Neuronal stem cell (in vitro differentiated cells): ENCODE results near the gene PLXNA3.

Experiments used
- DNase-seq: peaks from one replicate; pipeline ENCODE4 v3.0.0-alpha.2; 2013; ENCODE audit warnings: low spot score
- H2AFZ ChIP-seq: one replicate; pipeline ENCODE4 v1.6.1; 2013; ENCODE audit warnings: mild to moderate bottlenecking, low read length, inconsistent platforms
- H2AK5ac ChIP-seq: 2 replicates; pipeline ENCODE4 v1.6.1; 2013; ENCODE audit warnings: low read depth, mild to moderate bottlenecking, inconsistent platforms, low read length, moderate library complexity, mixed read lengths
- H2BK120ac ChIP-seq: 2 replicates; pipeline ENCODE4 v1.6.1; 2013; ENCODE audit warnings: low read depth, mild to moderate bottlenecking, inconsistent platforms, low read length, moderate library complexity, mixed read lengths
- H2BK12ac ChIP-seq: one replicate; pipeline ENCODE4 v1.6.1; 2013; ENCODE audit warnings: low read length, inconsistent platforms
- H2BK15ac ChIP-seq: 2 replicates; pipeline ENCODE4 v1.6.1; 2013; ENCODE audit warnings: mild to moderate bottlenecking, low read length, inconsistent platforms, mixed read lengths
- H2BK5ac ChIP-seq: one replicate; pipeline ENCODE4 v1.6.1; 2013; ENCODE audit warnings: inconsistent platforms, mild to moderate bottlenecking, low read length, moderate library complexity
- H3K14ac ChIP-seq: one replicate; pipeline ENCODE4 v1.6.1; 2013; ENCODE audit warnings: low read length, inconsistent platforms
- H3K18ac ChIP-seq: 2 replicates; pipeline ENCODE4 v1.6.1; 2013; ENCODE audit warnings: low read length, inconsistent platforms
- H3K23ac ChIP-seq: 2 replicates; pipeline ENCODE4 v1.6.1; 2013; ENCODE audit warnings: low read depth, mild to moderate bottlenecking, mixed read lengths, low read length, inconsistent platforms; ENCODE audit not compliant: poor library complexity
- H3K27ac ChIP-seq: replicated peaks from 3 replicates; pipeline ENCODE4 v1.5.1; 2013; ENCODE audit warnings: low read length, inconsistent platforms
- H3K27me3 ChIP-seq, 3 experiments: 2 replicates each; pipeline ENCODE4 v1.6.1; 2013; ENCODE audit warnings: low read length in 3 of 3, mild to moderate bottlenecking in 2 of 3, inconsistent platforms in 1 of 3, low read depth in 1 of 3, mixed read lengths in 1 of 3, moderate library complexity in 1 of 3; ENCODE audit not compliant: control insufficient read depth in 3 of 3, insufficient read depth in 3 of 3
- H3K36me3 ChIP-seq, 2 donors: replicated peaks in 1 of 2; 2 replicates each; pipeline ENCODE4 v1.6.1; 2013; ENCODE audit warnings: low read length in 2 of 2; ENCODE audit not compliant: control insufficient read depth in 2 of 2, insufficient read depth in 2 of 2
- H3K4ac ChIP-seq: 2 replicates; pipeline ENCODE4 v1.6.1; 2013; ENCODE audit warnings: inconsistent platforms, mild to moderate bottlenecking, low read length, moderate library complexity
- H3K4me1 ChIP-seq, 2 donors: 1 replicate in 1 of 2; 2 replicates in 1 of 2; pipeline ENCODE4 v1.6.1; 2013; ENCODE audit warnings: low read length in 2 of 2, low read depth in 1 of 2; ENCODE audit not compliant: control insufficient read depth in 2 of 2, insufficient read depth in 1 of 2
- H3K4me2 ChIP-seq: one replicate; pipeline ENCODE4 v1.6.1; 2013; ENCODE audit warnings: mild to moderate bottlenecking, low read length, inconsistent platforms; ENCODE audit not compliant: insufficient read depth, poor library complexity, severe bottlenecking
- H3K4me3 ChIP-seq, 2 donors: 2 replicates each; pipeline ENCODE4 v1.5.1; 2013; ENCODE audit warnings: low read length in 2 of 2, mild to moderate bottlenecking in 2 of 2, inconsistent platforms in 1 of 2, moderate library complexity in 1 of 2
- H3K79me1 ChIP-seq: one replicate; pipeline ENCODE4 v1.6.1; 2013; ENCODE audit warnings: low read depth, mild to moderate bottlenecking, inconsistent platforms, low read length, moderate library complexity
- H3K9ac ChIP-seq: one replicate; pipeline ENCODE4 v1.6.1; 2013; ENCODE audit warnings: mild to moderate bottlenecking, low read depth, low read length, inconsistent platforms; ENCODE audit not compliant: poor library complexity
- H3K9me3 ChIP-seq, 2 donors: replicated peaks in 1 of 2; 2 replicates each; pipeline versions ENCODE3 to v1.6.1; 2013; ENCODE audit warnings: low read length in 2 of 2, mild to moderate bottlenecking in 2 of 2, inconsistent platforms in 1 of 2, low read depth in 1 of 2, mixed read lengths in 1 of 2, moderate library complexity in 1 of 2; ENCODE audit not compliant: control insufficient read depth in 2 of 2, insufficient read depth in 1 of 2
- H4K8ac ChIP-seq: one replicate; pipeline ENCODE4 v1.6.1; 2013; ENCODE audit warnings: low read depth, mild to moderate bottlenecking, inconsistent platforms, low read length, moderate library complexity
- H4K91ac ChIP-seq: one replicate; pipeline ENCODE4 v1.6.1; 2013; ENCODE audit warnings: low read length, low read depth, mild to moderate bottlenecking, inconsistent platforms; ENCODE audit not compliant: poor library complexity
- WGBS, 2 donors: extraction: QIAGEN DNeasy Blood & Tissue Kit; methylation state at CpG; one replicate each; pipeline ENCODE4 v1.1.7; 2013; ENCODE audit warnings: missing lambda C conversion rate in 2 of 2, mixed read lengths in 1 of 2; ENCODE audit not compliant: insufficient read length in 2 of 2, insufficient replicate concordance in 1 of 2; ENCODE audit errors: extremely low coverage in 2 of 2; 5-methylcytosine and 5-hydroxymethylcytosine counted together

PLXNA3 gene

DNA sequence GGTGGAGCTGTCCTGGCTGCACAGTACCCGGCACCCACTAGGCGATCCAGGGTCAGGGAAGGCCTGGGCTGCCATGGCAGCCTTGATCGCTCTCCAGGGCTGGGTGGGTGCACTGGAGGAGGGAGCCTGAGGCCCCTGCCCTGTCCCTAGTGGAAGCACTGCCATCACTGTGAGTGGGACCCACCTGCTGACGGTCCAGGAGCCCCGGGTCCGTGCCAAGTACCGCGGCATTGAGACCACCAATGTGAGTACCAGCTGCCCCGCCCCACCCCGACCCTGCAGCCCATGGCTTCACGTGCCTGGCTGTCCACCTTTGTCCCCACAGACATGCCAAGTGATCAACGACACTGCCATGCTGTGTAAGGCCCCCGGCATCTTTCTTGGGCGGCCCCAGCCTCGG, 8.8 kb downstream of the PLXNA3 start:
- no CpG with 5 or more reads among the region's 15 CpGs for WGBS, 2 donors
- no peak overlapping the region for H2BK120ac ChIP-seq

DNA sequence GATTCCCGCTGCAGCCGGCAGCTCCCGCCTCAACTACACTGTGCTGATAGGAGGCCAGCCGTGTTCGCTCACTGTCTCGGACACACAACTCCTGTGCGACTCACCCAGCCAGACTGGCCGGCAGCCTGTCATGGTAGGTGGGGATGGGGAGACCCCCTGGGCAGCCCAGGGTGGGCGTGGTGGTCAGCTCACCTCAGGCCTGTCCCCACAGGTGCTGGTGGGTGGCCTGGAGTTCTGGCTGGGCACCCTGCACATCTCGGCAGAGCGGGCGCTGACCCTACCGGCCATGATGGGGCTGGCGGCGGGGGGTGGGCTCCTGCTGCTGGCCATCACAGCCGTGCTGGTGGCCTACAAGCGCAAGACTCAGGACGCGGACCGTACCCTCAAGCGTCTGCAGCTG, 9.5 kb downstream of the PLXNA3 start:
- peaks cover 16 to 76% of the 10 kb centered on the region in 2 donors for H3K36me3 ChIP-seq
- H3K18ac ChIP-seq = no peak overlapping the region
- H2BK120ac ChIP-seq = no peak overlapping the region
- H2BK15ac ChIP-seq = no peak overlapping the region
- H3K9me3 ChIP-seq = no peaks in the 10 kb centered on the region
- H2AFZ ChIP-seq = no peak overlapping the region
- no peak overlapping the region for H3K4me3 ChIP-seq
- no peak for DNase-seq
- no peak overlapping the region for H3K27ac ChIP-seq
- no CpG with 5 or more reads among the region's 21 CpGs for WGBS, 2 donors
- H3K79me1 ChIP-seq = peaks cover 2% of the 10 kb centered on the region
- no peak overlapping the region for H2BK12ac ChIP-seq
- no peak overlapping the region for H3K23ac ChIP-seq
- H3K4ac ChIP-seq = no peak overlapping the region
- no peak overlapping the region for H2AK5ac ChIP-seq
- H4K91ac ChIP-seq = no peak overlapping the region
- no peaks in the 10 kb centered on the region for H3K27me3 ChIP-seq
- no peak overlapping the region for H3K4me2 ChIP-seq
- no peak overlapping the region for H3K9ac ChIP-seq
- no peaks in the 10 kb centered on the region for H3K4me1 ChIP-seq
- no peak overlapping the region for H3K14ac ChIP-seq
- no peak overlapping the region for H4K8ac ChIP-seq
- no peak overlapping the region for H2BK5ac ChIP-seq

More for the DNA sequence above, 8.8 kb downstream of the PLXNA3 start:
- Histone ChIP-seq H3K23ac (no peak overlapping the region), H3K14ac (no peak overlapping the region), H3K79me1 (peaks cover 2% of the 10 kb centered on the region), H3K4me3 (no peak overlapping the region), H3K27ac (no peak overlapping the region), H2AK5ac (no peak overlapping the region), H2AFZ (no peak overlapping the region), H3K4me2 (no peak overlapping the region), H2BK5ac (no peak overlapping the region), H4K8ac (no peak overlapping the region), H3K18ac (no peak overlapping the region), H3K4me1 (no peaks in the 10 kb centered on the region), H3K36me3 (peaks cover 16 to 76% of the 10 kb centered on the region in 2 donors), H3K27me3 (no peaks in the 10 kb centered on the region), H4K91ac (no peak overlapping the region), H3K9ac (no peak overlapping the region), H2BK12ac (no peak overlapping the region), H3K4ac (no peak overlapping the region), H3K9me3 (no peaks in the 10 kb centered on the region), H2BK15ac (no peak overlapping the region)
- no peak for DNase-seq

DNA sequence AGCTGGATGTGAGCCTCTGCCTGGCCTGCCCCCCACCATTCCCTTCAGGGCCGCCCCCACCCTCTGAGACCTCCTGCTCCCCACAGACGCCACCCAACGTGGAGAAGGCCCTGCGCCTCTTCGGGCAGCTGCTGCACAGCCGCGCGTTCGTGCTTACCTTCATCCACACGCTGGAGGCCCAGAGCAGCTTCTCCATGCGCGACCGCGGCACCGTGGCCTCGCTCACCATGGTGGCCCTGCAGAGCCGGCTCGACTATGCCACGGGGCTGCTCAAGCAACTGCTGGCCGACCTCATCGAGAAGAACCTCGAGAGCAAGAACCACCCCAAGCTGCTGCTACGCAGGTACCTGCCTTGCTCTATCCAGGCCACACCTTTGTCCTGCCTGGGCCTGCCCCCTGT, 10.1 kb downstream of the PLXNA3 start:
- Histone ChIP-seq H3K9me3 (no peaks in the 10 kb centered on the region), H2BK15ac (no peak overlapping the region), H3K36me3 (peaks cover 16 to 75% of the 10 kb centered on the region in 2 donors), H3K4ac (no peak overlapping the region), H3K27ac (no peak overlapping the region), H3K79me1 (peaks cover 2% of the 10 kb centered on the region), H3K4me1 (no peaks in the 10 kb centered on the region), H2AK5ac (no peak overlapping the region), H3K4me3 (no peak overlapping the region), H3K9ac (no peak overlapping the region), H3K23ac (no peak overlapping the region), H4K8ac (no peak overlapping the region), H2BK120ac (no peak overlapping the region), H3K18ac (no peak overlapping the region), H3K27me3 (no peaks in the 10 kb centered on the region), H3K4me2 (no peak overlapping the region), H2BK12ac (no peak overlapping the region), H3K14ac (no peak overlapping the region), H2AFZ (no peak overlapping the region), H2BK5ac (no peak overlapping the region), H4K91ac (no peak overlapping the region)
- no peak for DNase-seq
- no CpG with 5 or more reads among the region's 23 CpGs for WGBS, 2 donors

DNA sequence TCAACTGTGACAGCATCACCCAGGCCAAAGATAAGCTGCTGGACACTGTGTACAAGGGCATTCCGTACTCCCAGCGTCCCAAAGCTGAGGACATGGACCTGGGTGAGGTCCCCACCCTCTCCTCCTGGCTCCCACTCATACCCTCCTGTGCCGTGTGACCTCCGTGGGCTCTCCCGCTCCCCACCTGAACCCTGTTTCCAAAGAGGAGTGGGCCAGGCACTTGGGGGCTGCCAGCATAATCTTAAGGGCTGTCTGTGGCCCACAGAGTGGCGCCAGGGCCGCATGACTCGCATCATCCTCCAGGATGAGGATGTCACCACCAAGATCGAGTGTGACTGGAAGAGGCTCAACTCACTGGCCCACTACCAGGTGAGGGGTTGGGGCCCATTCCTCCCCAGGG, 11.0 kb downstream of the PLXNA3 start:
- no peak for DNase-seq
- no peak overlapping the region for H3K23ac ChIP-seq
- WGBS, 2 donors = no CpG with 5 or more reads among the region's 9 CpGs
- no peak overlapping the region for H3K18ac ChIP-seq
- H2BK120ac ChIP-seq = no peak overlapping the region
- no peak overlapping the region for H4K8ac ChIP-seq
- H3K4me1 ChIP-seq = no peaks in the 10 kb centered on the region
- H3K79me1 ChIP-seq = peaks cover 2% of the 10 kb centered on the region
- no peak overlapping the region for H4K91ac ChIP-seq
- no peaks in the 10 kb centered on the region for H3K27me3 ChIP-seq
- H2AFZ ChIP-seq = no peak overlapping the region
- H3K9ac ChIP-seq = no peak overlapping the region
- H3K9me3 ChIP-seq = no peaks in the 10 kb centered on the region
- no peak overlapping the region for H3K4ac ChIP-seq
- H3K14ac ChIP-seq = no peak overlapping the region
- peaks cover 15 to 81% of the 10 kb centered on the region in 2 donors for H3K36me3 ChIP-seq
- no peak overlapping the region for H3K27ac ChIP-seq
- no peak overlapping the region for H2BK15ac ChIP-seq
- H3K4me3 ChIP-seq = no peak overlapping the region
- no peak overlapping the region for H2BK12ac ChIP-seq
- H3K4me2 ChIP-seq = no peak overlapping the region
- no peak overlapping the region for H2AK5ac ChIP-seq
- H2BK5ac ChIP-seq = no peak overlapping the region
